Jurkat, Clone E6-1 (cell line): ENCODE data around the gene PLEKHG1.
A peak's percentile ranks its signal among the peaks of the same experiment; 100 is the strongest.

Source experiments
- DNase-seq: peaks from one replicate; pipeline ENCODE4 v3.0.0-alpha.2; 2011; ENCODE audit warnings: low read depth, low spot score
- H3K4me3 ChIP-seq: 2 replicates; pipeline ENCODE4 v1.5.1; 2011; ENCODE audit warnings: mild to moderate bottlenecking, low read length, control low read depth, moderate library complexity

The PLEKHG1 gene

DNA sequence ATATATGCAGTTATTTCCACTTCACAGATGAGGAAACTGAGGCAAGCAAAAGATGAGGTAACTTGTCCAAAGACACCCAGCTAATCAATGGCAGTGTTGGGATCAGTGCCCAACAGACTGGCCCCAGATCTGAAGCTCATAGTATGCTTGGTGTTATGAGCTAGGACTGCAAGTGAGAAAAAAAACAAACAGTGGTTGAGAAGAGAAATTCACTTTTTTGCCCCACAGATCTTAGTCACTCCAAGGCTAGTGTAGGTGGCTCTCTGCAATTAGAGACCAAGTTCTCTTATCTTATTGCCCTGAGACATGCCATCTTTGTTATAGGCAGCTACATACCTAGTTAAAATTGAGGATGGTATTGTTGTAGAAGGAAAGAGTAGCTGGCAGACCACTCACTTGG lies 16.3 kb downstream of the PLEKHG1 start:
- no peak for DNase-seq
- H3K4me3 ChIP-seq, result no peak overlapping the region

DNA sequence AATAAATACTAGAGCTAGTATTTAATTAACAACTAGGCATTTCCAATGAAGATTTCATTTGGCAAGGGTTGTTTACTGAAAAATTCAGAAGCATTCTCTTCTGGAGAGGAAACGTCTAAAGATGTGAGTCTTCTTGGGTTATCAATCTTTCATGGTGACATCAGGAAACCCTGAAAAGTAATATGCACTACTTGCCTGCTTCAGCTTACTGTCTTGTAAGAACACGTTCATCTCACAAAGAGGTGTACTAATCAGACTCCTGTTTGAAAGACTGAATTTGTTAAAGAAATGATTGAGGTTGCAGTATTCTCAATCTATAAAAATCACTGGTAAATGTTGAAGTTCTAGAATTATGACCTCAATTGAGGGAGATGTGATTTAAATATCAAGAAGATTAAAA lies 16.9 kb downstream of the PLEKHG1 start:
- no peak overlapping the region for H3K4me3 ChIP-seq
- DNase-seq, result no peak

DNA sequence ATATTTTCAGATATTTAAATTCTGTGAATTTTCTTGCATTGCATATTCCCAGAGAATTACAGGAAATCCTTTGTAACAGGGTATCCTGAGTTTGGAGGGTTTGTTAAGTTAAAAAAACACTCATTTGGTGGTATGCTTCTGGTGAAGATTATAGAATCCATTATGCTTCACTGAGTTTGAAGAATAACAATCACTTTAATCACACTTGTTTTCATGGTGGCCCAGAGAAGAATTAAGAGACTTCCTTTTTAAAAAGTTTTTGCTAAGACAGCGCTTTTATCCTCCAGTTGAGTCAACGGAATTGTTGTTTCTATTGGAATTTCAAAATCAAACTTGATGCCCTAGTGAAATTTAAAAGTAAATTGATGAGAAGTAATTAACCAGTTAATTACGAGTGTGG lies 17.4 kb downstream of the PLEKHG1 start:
- DNase-seq, result no peak

DNA sequence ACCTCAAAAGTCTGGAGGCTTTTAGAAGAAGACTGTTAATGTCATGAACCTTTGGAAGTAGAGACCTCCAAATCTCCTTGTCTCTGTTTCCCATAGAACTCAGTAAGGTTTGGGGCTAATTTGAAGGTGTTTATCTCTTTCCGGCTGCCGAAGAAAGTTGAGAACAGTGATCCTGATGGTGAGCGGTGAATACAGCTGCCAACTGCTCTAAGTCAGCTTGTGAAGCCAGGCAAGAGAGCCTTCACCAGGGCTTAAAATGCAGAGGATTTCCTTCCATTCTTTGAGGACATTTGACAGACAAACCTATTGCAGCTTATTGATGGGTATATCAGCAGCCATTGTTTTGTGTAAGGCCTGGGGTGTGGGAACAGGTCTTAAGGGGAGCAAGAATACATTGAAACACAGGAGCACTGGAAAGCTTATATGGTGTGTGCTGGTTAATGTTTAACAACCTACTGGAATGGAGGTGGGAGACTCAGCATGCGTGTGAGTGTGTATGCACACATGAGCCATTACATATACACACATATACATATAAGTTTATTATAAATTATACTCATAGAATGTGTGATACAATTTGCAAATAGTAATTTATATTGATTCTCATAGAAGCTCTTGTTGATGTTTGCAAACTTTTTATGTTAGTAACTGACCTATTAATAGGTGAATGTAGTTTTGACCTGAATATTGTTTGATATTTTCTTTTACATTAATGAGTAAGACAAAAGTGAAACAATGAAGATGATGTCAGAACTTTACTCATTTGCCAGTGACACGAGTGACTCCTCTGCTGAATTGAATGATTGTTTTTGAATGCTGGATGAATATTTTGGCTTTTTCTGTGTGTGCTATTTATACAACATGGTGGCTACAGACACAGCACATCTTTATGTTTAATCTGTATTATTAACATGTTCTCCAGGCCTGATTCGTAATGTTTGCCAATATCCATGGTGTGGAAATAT lies 18.1 kb downstream of the PLEKHG1 start:
- no peak overlapping the region for H3K4me3 ChIP-seq
- no peak for DNase-seq

More for the DNA sequence above, 17.4 kb downstream of the PLEKHG1 start:
- no peak overlapping the region for H3K4me3 ChIP-seq

DNA sequence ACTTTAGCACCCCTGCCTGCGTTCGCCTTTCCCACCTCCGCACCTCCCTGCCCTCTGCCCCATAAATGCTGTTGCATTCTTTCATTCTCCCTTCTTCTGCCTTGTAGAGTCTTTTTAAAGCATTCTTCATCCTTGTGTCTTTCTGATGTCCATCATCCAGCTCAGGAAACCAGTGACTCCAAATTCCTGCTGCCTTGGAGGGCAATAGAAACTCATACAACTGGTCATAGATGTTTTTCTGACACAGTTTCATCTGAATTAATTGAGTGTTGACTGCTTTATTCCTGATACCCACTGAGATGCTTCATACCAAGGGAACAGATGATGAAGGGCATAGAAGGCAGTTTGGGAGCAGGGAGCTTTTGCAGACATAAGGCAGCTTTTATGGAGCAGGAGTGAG lies 19.6 kb downstream of the PLEKHG1 start:
- no peak for DNase-seq
- H3K4me3 ChIP-seq, result no peak overlapping the region

DNA sequence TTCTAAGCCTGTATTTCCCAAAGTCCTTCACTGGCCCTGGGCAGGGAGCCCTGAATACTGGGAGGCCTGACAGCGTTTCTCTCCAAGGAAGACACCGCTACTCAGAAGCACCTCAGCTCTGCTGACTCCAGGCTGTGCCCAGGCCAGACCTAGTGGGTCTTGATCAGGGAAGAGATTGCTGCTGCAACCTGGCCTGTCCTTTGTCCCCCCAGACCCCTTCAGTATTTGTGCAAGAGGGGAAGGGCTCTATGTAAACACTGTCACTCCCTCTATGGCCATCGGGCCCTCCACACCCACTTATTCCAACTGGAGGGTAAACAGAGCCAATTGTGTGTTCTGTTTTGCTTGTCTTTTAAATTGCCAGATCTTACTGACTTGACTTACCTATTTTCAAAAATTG lies 20.6 kb downstream of the PLEKHG1 start:
- no peak for DNase-seq
- no peak overlapping the region for H3K4me3 ChIP-seq

DNA sequence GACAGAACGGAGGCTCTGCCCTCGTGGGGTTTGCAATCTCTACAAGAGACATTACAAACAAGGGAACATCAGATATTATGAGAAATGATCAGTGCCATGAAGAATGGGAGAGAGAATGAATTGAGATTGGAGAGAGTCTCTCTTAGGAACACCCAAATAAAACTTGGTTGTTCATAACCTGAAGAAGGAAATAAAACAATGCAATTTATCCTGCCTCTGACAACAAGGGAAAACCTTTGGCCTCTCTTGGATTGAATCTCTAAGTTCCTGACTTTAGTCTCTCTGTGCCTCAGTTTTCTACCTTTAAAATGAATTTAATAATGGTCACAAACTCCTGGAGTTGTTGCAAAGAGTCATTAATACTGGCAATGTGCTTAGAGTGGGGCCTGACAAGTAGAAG lies 21.1 kb downstream of the PLEKHG1 start:
- no peak overlapping the region for H3K4me3 ChIP-seq
- no peak for DNase-seq

DNA sequence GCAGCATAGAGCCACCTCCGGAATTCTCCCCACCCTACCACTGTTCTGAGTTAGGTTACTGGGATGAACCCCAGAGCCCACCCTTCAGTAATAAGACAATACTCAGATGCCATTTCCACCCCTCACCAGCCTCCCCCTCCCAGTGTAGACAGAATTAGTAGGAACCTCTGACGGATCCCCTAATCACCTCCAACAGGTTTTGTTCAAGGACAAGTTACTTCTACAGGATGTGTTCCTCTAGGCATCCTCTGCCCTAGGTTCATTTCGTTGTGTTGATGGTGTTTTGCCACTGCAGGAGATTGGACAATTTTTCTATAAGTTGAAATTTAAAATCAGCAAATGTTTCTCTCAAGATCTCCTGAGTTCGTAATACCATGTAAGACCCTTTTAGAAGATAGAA lies 22.8 kb downstream of the PLEKHG1 start:
- no peak for DNase-seq

DNA sequence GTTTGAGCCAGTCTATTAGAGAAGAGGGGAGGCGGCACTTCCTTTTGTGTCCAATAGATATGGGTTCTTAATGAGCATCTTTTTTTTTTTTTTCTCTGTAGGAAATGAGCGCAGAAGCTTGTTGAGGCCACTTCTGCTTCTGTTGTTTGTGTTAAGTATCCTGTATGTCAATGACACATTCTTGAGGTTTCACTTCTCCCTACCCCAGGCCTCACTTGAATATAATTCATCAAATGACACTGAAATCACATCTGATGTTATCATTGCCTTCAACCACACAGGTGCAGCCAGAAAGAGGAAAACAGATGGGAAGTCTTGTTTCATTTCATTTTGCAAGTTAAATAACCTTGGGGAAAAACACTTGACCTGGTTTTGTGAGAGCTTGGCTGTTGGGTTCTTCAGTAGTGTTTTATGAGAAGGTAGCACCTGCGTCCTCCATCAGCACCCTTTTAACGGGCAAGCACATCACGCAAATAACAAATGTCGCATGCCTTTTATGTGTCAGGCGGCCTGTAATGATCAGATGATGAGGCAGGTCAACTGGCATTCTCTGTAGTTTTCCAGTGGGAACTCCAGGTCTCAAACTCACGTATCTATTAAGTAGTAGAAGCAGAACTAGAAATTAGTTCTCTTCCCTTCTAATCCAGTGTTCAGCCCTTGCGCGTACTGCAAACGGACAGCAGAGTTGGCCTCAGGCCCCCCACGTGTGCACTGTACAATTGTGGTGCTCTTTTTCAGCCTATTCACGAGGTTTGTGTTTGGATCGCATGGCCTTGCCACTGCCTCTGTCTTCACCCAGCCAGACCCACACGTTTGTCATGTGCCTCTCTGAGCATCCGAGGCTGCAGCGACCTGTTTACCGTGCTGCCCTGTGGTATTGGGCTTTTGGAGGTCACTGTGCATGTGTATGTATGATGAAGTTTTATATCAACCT lies 23.5 kb downstream of the PLEKHG1 start:
- DNase-seq, result peak; percentile 90
- H3K4me3 ChIP-seq, result no peak overlapping the region

More for the DNA sequence above, 22.8 kb downstream of the PLEKHG1 start:
- H3K4me3 ChIP-seq, result no peak overlapping the region

DNA sequence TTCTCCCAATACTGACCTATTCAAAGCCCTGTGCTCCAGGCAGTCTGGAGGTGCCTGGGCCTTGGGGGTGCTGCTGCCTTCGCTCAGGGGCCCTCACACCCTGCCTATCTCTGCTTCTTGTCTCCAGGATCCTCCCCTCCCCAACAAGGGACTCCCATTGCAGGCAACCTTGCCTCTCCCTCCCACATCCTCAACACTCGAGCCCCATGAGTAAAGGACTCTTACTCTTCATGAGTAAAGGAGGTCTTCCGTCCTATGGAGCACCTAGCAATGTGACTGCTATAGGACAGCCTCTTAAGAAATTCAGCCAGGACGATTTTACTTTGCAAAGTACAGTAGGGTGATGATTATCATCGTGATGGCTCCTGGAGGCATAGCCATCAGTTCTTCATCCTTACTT lies 24.5 kb downstream of the PLEKHG1 start:
- no peak for DNase-seq
- H3K4me3 ChIP-seq, result no peak overlapping the region

DNA sequence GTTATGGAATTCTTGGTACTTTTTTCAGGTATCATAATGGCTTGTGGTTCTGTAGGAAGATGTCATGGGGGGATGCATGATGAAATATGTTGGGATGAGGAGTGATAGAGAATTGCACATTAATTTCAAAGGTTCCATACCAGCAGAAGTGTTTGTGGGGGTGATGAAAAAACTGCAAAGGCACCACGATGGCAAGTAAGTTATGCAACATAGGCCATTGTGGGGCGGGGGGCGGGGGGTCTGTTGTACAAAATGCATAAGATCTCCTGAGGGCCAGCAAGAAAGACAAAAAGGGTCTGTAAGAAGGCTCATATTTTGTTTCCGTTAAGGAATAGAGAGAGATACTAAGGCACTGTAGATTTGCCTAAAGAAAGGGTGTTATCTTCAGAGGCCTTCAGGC lies 26.2 kb downstream of the PLEKHG1 start:
- H3K4me3 ChIP-seq, result no peak overlapping the region

DNA sequence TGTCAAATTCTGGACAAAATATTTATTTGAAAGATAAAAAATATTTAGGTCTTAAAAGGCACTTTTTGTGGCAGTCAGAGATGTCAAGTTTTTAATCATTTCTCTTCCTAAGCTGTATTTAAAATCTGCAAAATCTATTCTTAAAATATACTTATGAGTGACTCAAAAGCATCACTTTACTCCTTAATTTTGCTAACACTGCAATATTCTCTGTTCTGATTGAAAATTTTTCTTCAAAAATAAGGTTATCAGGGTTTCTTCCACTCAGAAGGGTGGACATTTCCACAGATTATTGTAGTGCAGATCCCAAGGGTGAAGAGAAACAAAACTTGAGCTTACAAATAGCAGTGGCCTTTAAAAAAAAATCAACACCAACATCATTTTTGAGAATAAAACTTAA lies 27.5 kb downstream of the PLEKHG1 start:
- no peak for DNase-seq
- no peak overlapping the region for H3K4me3 ChIP-seq

More for the DNA sequence above, 26.2 kb downstream of the PLEKHG1 start:
- no peak for DNase-seq

DNA sequence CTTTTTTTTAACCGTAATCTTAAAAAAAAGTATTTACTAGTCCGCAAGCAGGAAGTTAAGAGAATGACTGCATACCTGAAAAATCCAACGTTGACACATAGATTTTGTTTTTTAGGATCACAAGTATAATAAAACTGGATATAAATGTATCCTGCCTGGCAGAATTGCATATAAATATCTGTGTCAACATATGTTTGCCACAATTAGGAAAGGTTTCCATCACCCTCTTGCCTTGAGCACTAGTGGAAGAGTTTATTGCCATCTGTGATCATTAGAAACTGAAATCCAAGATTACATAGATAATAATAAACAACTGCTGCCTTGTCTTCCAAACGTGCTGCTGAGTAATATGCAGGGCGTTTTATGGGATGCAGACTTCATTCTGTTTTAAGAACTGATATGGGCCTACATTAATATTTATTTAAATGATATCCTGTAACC lies 27.9 kb downstream of the PLEKHG1 start:
- no peak overlapping the region for H3K4me3 ChIP-seq
- DNase-seq, result no peak

DNA sequence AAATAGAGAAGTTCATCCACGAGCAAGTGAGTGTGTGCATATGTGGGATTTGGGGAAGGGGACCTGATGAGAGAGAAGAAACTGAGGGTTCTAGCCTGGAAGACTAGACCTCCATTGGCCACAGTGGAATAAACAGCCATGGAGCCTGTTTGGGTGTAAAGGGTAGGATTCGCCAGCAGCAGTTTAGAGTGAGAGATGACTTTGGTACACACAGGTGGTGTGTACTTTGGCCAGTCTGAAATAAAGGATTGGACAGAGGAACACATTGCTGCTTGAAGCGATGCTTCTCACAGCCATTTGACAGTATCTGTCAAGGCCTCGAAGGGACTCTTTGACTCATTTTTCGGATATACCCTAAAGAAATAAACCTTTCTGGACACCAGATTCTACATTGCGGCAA lies 29.2 kb downstream of the PLEKHG1 start:
- no peak overlapping the region for H3K4me3 ChIP-seq
- DNase-seq, result no peak

DNA sequence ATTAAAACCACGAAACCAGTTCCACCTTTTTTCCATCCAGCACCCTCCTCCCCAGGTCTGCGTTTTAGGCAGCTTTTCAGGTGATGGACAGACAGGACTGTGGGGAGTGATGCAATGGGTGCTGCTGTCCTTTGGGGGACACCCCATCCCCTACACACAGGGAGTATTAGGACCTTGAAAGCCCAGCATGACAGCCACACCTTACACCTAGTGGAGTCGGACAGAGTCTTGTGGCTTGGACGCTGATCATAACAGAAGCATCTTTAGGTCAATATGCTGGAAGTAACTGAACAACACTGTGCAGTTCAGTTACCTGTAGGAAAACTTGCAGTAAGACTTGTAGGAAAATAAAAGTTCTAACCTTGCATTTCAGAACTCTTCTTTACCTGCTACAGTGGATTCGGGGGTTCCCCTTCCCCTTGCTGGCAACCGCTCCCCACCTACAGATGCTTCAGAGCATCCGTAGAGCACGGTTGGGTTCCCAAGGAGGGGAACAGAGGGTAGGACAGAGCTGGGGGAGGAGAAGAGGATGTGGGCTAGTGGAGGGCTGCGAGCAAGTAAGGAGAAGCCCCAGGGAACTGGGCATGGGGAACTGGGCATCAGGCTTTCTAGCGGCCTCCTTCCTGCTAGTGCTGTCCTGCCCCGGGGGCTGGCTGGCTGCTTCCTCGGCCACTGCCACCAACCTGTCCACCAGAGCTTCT lies 31.7 kb downstream of the PLEKHG1 start:
- no peak for DNase-seq
- no peak overlapping the region for H3K4me3 ChIP-seq

DNA sequence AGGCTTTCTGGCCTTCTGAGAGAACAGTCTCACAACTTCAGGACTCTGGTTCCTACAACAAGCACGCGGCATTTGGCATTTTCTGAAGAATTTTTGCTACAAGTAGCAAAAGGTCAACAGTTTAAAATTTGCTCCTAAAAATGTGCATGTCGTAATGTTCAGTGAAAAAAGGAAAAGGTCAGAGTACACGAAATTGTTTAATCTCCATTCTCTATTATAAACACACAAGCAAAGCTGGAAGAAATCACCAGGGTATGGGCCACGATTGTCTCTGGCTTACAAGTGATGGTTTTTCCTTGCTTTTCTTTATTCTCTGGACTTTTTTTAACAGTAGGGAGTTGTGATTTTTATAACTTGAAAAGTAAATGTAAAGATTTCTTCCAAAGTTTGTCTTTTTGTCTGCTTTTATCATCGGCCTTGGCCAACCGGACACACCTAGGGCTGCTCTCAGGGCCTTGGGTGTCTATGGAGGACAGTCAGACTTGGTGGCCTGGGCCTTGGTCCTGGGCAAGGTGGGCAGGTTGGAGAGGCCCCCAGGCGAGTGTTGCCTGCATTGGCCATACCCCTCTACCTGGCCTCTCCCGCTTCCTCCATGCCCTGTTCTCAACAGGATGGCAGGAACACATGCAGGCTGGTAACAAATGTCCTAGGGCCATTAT lies 32.4 kb downstream of the PLEKHG1 start:
- no peak overlapping the region for H3K4me3 ChIP-seq
- DNase-seq, result no peak

DNA sequence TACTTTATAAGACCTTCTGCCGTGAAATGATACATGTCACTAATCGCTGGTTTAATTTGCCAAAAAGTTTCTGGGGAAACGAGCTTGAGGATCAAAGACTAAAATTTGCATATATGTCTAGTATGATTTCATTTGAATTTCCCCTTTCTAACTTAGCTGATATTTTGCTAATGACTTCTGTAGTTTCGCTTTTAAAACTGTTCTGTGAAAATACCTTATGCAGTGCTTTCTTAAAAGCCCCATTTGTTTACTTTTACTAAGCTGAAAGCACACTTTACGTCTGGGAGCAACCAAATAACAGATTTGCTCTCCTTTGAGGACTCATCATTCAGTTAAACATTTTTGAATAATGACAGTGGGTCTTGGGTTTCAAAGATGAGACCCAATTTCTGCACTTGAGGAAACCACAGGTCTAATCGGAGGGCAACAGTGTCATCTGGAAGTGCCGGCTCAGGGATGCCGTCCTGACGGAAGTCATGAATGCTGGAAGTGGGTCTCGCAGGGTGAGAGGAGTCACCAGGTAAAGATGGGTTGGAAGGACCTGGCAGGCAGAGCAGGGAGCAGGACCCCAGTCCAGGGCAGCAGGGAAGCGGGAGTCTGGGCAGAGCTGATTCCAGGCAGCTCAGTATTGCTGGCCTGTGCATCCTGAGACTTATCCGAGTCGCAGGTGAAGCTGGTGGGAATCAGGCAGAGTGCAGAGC lies 33.2 kb downstream of the PLEKHG1 start:
- no peak overlapping the region for H3K4me3 ChIP-seq
- no peak for DNase-seq

DNA sequence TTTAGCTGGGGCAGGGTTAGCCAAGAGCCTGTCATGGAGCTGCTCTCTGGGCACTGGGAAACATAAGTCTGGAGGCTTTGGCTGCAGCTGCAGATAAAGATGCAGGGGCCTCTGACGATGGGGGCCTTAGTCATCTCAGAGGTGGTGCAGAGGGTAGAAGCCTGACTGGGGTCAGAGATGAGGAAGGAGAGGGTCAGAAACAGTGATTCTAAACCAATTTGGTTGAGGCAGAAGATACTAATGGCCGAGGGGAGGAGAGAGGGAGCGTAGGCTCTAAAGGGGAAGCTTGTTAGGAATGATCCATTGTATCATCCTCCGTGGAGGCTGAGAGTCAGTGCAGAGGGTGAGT lies 33.8 kb downstream of the PLEKHG1 start:
- H3K4me3 ChIP-seq, result no peak overlapping the region
- no peak for DNase-seq
